ENCODE measurements around the gene CMTM4.

CMTM4 gene

DNA sequence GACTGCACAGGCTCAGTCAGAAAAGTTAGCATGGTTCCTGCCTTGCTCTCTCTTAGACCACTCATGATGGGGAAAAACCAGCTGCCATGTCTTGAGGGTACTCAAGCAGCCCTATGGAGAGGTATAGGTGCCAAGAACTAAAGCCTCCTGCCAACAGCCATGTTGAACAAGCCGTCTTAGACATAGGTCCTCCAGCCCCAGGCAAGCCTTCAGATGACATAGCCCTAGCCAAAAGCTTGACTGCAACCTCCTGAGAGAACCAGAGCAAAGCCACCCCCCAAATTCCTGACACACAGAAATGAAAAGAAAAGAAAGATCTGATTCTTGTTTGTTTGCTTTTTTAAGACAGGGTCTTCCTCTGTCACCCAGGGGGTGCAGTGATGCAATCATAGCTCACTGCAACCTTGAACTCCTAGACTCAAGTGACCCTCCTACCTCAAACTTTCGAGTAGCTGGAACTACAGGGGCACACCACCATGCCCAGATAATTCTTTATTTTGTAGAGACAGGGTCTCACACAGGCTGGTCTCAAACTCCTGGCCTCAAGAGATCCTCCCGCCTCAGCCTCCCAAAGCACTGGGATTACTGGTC lies 55.7 kb downstream of the CMTM4 start:
- Histone ChIP-seq H3K9ac (ENCODE audit: low read depth, low read length) (no peak overlapping the region), H3K4me3 (ENCODE audit: low read depth in 1 of 2, low read length in 2 of 2) (no peak overlapping the region), H2AFZ (ENCODE audit: low read depth, low read length) (no peak overlapping the region), H3K27me3 (ENCODE audit: insufficient read depth, low read length, poor library complexity) (no peaks in the 10 kb centered on the region), H3K79me2 (ENCODE audit: insufficient read depth, low read length) (no peaks in the 10 kb centered on the region), H3K4me2 (ENCODE audit: insufficient read depth, low read length) (no peak overlapping the region), H3K36me3 (ENCODE audit: insufficient read depth, low read length) (no peaks in the 10 kb centered on the region), H3K9me3 (ENCODE audit: insufficient read depth, low read length, severe bottlenecking) (no peaks in the 10 kb centered on the region), H3K4me1 (ENCODE audit: insufficient read depth, low read length) (no peaks in the 10 kb centered on the region), H3K27ac (ENCODE audit: low read length) (no peak overlapping the region), H4K20me1 (ENCODE audit: insufficient read depth, low read length) (no peaks in the 10 kb centered on the region)
- no peak for TF ChIP-seq EZH2 (IDR thresholded peaks at IDR 0.05; ENCODE audit: borderline replicate concordance, low read depth, low read length, severe bottlenecking)
- no peak for TF ChIP-seq CTCF (IDR thresholded peaks at IDR 0.05; ENCODE audit: borderline replicate concordance, extremely low read depth, low read length, poor library complexity, severe bottlenecking)
- ATAC-seq (ENCODE audit: insufficient read depth, low read depth) (no peak), DNase-seq (no peak)

DNA sequence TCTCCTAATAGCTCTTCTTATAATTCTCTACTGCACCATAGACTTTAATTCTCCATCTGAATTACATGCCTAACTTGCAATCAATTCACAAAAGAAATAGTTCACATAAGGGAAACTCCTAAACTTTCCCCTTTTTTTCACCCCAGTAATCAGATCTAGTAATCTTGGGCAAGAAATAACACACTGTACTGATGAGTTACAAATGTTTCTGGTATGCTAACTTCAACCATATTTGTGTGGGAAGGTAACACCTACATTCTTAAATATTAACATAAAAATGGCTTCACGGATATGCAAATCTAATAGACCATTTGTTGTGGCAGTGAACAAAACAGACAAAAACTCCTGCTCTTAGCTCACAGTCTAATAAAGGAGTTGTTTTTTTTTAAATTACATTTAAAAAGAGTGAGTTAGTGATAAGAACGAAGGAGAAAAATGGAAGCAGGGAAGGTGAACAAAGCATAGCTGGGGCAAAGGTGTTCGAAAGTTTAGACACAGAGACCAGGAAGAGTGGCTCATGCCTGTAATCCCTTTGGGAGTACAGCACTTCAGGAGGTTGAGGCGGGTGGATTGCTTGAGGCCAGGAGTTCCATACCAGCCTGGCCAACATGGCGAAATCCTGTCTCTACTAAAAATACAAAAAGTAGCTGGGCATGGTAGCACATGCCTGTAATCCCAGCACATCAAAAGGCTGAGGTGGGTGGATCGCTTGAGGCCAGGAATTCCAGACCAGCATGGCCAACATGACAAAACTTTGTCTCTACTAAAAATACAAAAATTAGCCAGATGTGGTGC lies 57.3 kb downstream of the CMTM4 start:
- no peaks in the 10 kb centered on the region for H3K79me2 ChIP-seq (ENCODE audit: insufficient read depth, low read length)
- no peak for TF ChIP-seq CTCF (IDR thresholded peaks at IDR 0.05; ENCODE audit: borderline replicate concordance, extremely low read depth, low read length, poor library complexity, severe bottlenecking)
- TF ChIP-seq EZH2 (IDR thresholded peaks at IDR 0.05; ENCODE audit: borderline replicate concordance, low read depth, low read length, severe bottlenecking) = no peak
- H3K27me3 ChIP-seq (ENCODE audit: insufficient read depth, low read length, poor library complexity) = no peaks in the 10 kb centered on the region
- ATAC-seq (ENCODE audit: insufficient read depth, low read depth) (no peak), DNase-seq (no peak)
- no peaks in the 10 kb centered on the region for H3K9me3 ChIP-seq (ENCODE audit: insufficient read depth, low read length, severe bottlenecking)
- H3K4me1 ChIP-seq (ENCODE audit: insufficient read depth, low read length) = no peaks in the 10 kb centered on the region
- no peaks in the 10 kb centered on the region for H3K36me3 ChIP-seq (ENCODE audit: insufficient read depth, low read length)
- H3K9ac ChIP-seq (ENCODE audit: low read depth, low read length) = no peak overlapping the region
- no peak overlapping the region for H3K4me3 ChIP-seq (ENCODE audit: low read depth in 1 of 2, low read length in 2 of 2)
- no peak overlapping the region for H3K4me2 ChIP-seq (ENCODE audit: insufficient read depth, low read length)
- H4K20me1 ChIP-seq (ENCODE audit: insufficient read depth, low read length) = no peaks in the 10 kb centered on the region
- H3K27ac ChIP-seq (ENCODE audit: low read length) = no peak overlapping the region
- H2AFZ ChIP-seq (ENCODE audit: low read depth, low read length) = no peak overlapping the region

- no peak for TF ChIP-seq CTCF (IDR thresholded peaks at IDR 0.05; ENCODE audit: borderline replicate concordance, extremely low read depth, low read length, poor library complexity, severe bottlenecking)
- TF ChIP-seq EZH2 (IDR thresholded peaks at IDR 0.05; ENCODE audit: borderline replicate concordance, low read depth, low read length, severe bottlenecking) = no peak
- DNase-seq = no peak
Observed at GRCh38 chr16:66637806-66638205, 58.7 kb downstream of the CMTM4 start.

More at GRCh38 chr16:66637806-66638205, 58.7 kb downstream of the CMTM4 start:
- ATAC-seq (ENCODE audit: insufficient read depth, low read depth) = no peak
- Histone ChIP-seq H2AFZ (ENCODE audit: low read depth, low read length) (no peak overlapping the region), H3K9me3 (ENCODE audit: insufficient read depth, low read length, severe bottlenecking) (no peaks in the 10 kb centered on the region), H3K27me3 (ENCODE audit: insufficient read depth, low read length, poor library complexity) (no peaks in the 10 kb centered on the region), H3K36me3 (ENCODE audit: insufficient read depth, low read length) (no peaks in the 10 kb centered on the region), H3K4me2 (ENCODE audit: insufficient read depth, low read length) (no peak overlapping the region), H3K4me1 (ENCODE audit: insufficient read depth, low read length) (no peaks in the 10 kb centered on the region), H3K9ac (ENCODE audit: low read depth, low read length) (no peak overlapping the region), H3K4me3 (ENCODE audit: low read depth in 1 of 2, low read length in 2 of 2) (no peak overlapping the region), H4K20me1 (ENCODE audit: insufficient read depth, low read length) (no peaks in the 10 kb centered on the region), H3K79me2 (ENCODE audit: insufficient read depth, low read length) (no peaks in the 10 kb centered on the region), H3K27ac (ENCODE audit: low read length) (no peak overlapping the region)

All from DND-41 (cell line).